K562 (cell line): Measurements from ENCODE around the gene RPL14. TPM values are rescaled to one million over a fixed set of nuclear protein-coding genes. Genes with fewer than 3 reads are reported as not detected.

Source experiments
- BCOR ChIP-seq: fragments of 450-650 bp; IDR thresholded peaks from 2 replicates; pipeline ENCODE4 v1.6.1; 2016
- CAMTA2 ChIP-seq: fragments of 250-450 bp; sonication (Bioruptor Pico); conservative IDR thresholded peaks from 2 replicates; pipeline ENCODE4 v1.5.1; 2022
- CLOCK ChIP-seq: fragments of 250-450 bp; sonication (Bioruptor Pico); IDR thresholded peaks from 2 replicates; pipeline ENCODE4 v1.4.0; 2020; ENCODE audit warnings: mild to moderate bottlenecking, moderate library complexity, borderline replicate concordance
- GABPA ChIP-seq: fragments of 200-800 bp; sonication (Bioruptor generic); conservative IDR thresholded peaks from 2 replicates; pipeline ENCODE4 v1.6.1; 2016; ENCODE audit warnings: low read depth, missing genetic modification characterization, missing compliant biosample characterization
- KAT7 ChIP-seq: sonication (generic); formaldehyde crosslinking; IDR thresholded peaks from 2 replicates; pipeline ENCODE4 v1.8.0; 2022; ENCODE audit warnings: missing genetic modification reagents, mild to moderate bottlenecking, borderline replicate concordance
- MED1 ChIP-seq: sonication (generic); formaldehyde crosslinking; IDR thresholded peaks from 2 replicates; pipeline ENCODE4 v1.8.1; 2023; ENCODE audit warnings: missing genetic modification reagents, borderline replicate concordance
- MIER1 ChIP-seq: fragments of 450-650 bp; IDR thresholded peaks from 2 replicates; pipeline ENCODE4 v1.6.1; 2016; ENCODE audit warnings: antibody characterized with exemption, mild to moderate bottlenecking, low read depth
- NCOA6 ChIP-seq: fragments of 450-650 bp; IDR thresholded peaks from 2 replicates; pipeline ENCODE4 v1.6.1; 2017; ENCODE audit warnings: mild to moderate bottlenecking
- NR2C1 ChIP-seq, 2 experiments: fragments of 450-650 bp; IDR thresholded peaks; 2 replicates each; pipeline ENCODE4 v1.6.1; 2017; ENCODE audit warnings: mild to moderate bottlenecking in 2 of 2, antibody characterized with exemption in 1 of 2, inconsistent platforms in 1 of 2, missing compliant biosample characterization in 1 of 2, missing genetic modification characterization in 1 of 2
- RBFOX2 ChIP-seq: fragments of 200-400 bp; formaldehyde crosslinking; IDR thresholded peaks from 2 replicates; pipeline ENCODE4 v1.6.1; 2017; ENCODE audit warnings: low read depth, mild to moderate bottlenecking, low read length, moderate library complexity
- THRAP3 ChIP-seq: fragments of 450-650 bp; IDR thresholded peaks from 2 replicates; pipeline ENCODE4 v1.6.1; 2016; ENCODE audit warnings: mild to moderate bottlenecking, inconsistent platforms, borderline replicate concordance
- ZBTB26 ChIP-seq: fragments of 450-650 bp; formaldehyde crosslinking; IDR thresholded peaks from 2 replicates; pipeline ENCODE4 v1.4.0; 2022; ENCODE audit warnings: missing genetic modification characterization
- ZBTB40 ChIP-seq, 2 experiments: fragments of 450-650 bp in 1 of 2; sonication (generic) in 1 of 2; formaldehyde crosslinking in 1 of 2; IDR thresholded peaks; 2 replicates each; pipeline versions ENCODE4 v1.7.1 to v1.9.0; 2016 to 2022; ENCODE audit warnings: inconsistent platforms in 1 of 2, mild to moderate bottlenecking in 1 of 2, missing genetic modification reagents in 1 of 2
- ZNF316 ChIP-seq: fragments of 450-650 bp; IDR thresholded peaks from 2 replicates; pipeline ENCODE4 v1.6.1; 2016
- polyA plus RNA-seq, 8 experiments: library from polyadenylated mRNA; depleted of rRNA in 4 of 8; stranded (reverse) in 5 of 8; unstranded in 3 of 8; fragments of >200 nt; fragmentation: Nextera tagmentation in 2 of 8; fragmentation: Illumina TruSeq in 1 of 8; extraction: Ambion mirVana in 2 of 8; extraction: Trizol in 1 of 8; gene quantifications; 2 replicates each; pipeline versions ENCODE4 v1.2.1 to v1.2.3, GENCODE V29; 2011 to 2014; ENCODE audit warnings: inconsistent platforms in 1 of 8, missing spikeins in 1 of 8
- total RNA-seq, 7 experiments: library from RNA; depleted of rRNA in 6 of 7; stranded (reverse); fragments of >200 nt in 6 of 7; fragmentation: Illumina TruSeq in 2 of 7; extraction: Trizol in 2 of 7; gene quantifications; 2 replicates each; pipeline versions ENCODE4 v1.2.1 to v1.2.3, GENCODE V29; 2011 to 2021; ENCODE audit warnings: low replicate concordance in 1 of 7

The RPL14 gene
- total and polyA plus RNA-seq, 9 of the 15 experiments (the other 6 are each of a cell fraction or from before 2014, with no cell fraction given) = 851 to 4,649 (median 2,133) TPM

GRCh38 chr3:40452876-40453730 lies 4.0 kb upstream of the RPL14 start (continued):
- TF ChIP-seq ZBTB40 (IDR thresholded peaks at IDR 0.05) (peak; percentile 88), ZBTB40 (CRISPR knock-in tag; IDR thresholded peaks at IDR 0.05) (no peak), NR2C1 (IDR thresholded peaks at IDR 0.05) (peak; percentile 61), NR2C1 (tag; IDR thresholded peaks at IDR 0.05) (peak; percentile 82), THRAP3 (no peak), ZNF316 (no peak), MIER1 (no peak; the same call in 1 of the 2 replicates), GABPA (peak; percentile 93), NCOA6 (no peak; the same call in 1 of the 2 replicates), BCOR (no peak), RBFOX2 (peak; percentile 89), CLOCK (0 out of 2 replicates have a peak, but pooled peaks have one; percentile 13), KAT7 (CRISPR knock-in tag) (peak; percentile 78; the same call in 1 of the 2 replicates), CAMTA2 (CRISPR knock-in tag) (no peak), MED1 (no peak), ZBTB26 (CRISPR knock-in tag) (peak; percentile 24; the same call in 1 of the 2 replicates)
